22Rv1 (cell line): ENCODE data around the gene OSBPL3.
"Not testable (repeated sequence)": the region's sequence is repeated elsewhere in the genome, so short reads cannot be mapped to it uniquely, and the experiment has no call there.

ENCODE experiments used
- H3K27ac ChIP-seq: fragments of 450-650 bp; 2 replicates; pipeline ENCODE4 v1.5.1; 2017
- CTCF ChIP-seq: fragments of 450-650 bp; IDR thresholded peaks from 2 replicates; pipeline ENCODE4 v1.5.1; 2017; ENCODE audit warnings: mild to moderate bottlenecking
- ZFX ChIP-seq: fragments of 450-650 bp; IDR thresholded peaks from 2 replicates; pipeline ENCODE4 v1.6.1; 2017; ENCODE audit warnings: antibody characterized with exemption, borderline replicate concordance

The OSBPL3 gene

GRCh38 chr7:24979863-24980533, at the start of gene OSBPL3:
TSS of gene OSBPL3 (minus strand) at chr7:24980178. CDS start at chr7:24892472, 87,706 bp downstream.
- H3K27ac ChIP-seq, result peak within 1 kb of the TSS; percentile 82
- TF ChIP-seq ZFX, result no peak
- TF ChIP-seq CTCF, result no peak

- no peak overlapping the region for H3K27ac ChIP-seq
- no peak for TF ChIP-seq ZFX
- no peak for TF ChIP-seq CTCF
Measured at GRCh38 chr7:25029075-25029474, 49.1 kb upstream of the OSBPL3 start.

GRCh38 chr7:25028370-25029021, 48.5 kb upstream of the OSBPL3 start:
- TF ChIP-seq ZFX (no peak), CTCF (no peak)
- H3K27ac ChIP-seq, result no peak overlapping the region

- no peak overlapping the region for H3K27ac ChIP-seq
- TF ChIP-seq CTCF, result no peak
- no peak for TF ChIP-seq ZFX
Measured at GRCh38 chr7:25026156-25026555, 46.2 kb upstream of the OSBPL3 start.

- TF ChIP-seq CTCF (no peak), ZFX (no peak)
- no peak overlapping the region for H3K27ac ChIP-seq
Measured at GRCh38 chr7:25025218-25025671, 45.3 kb upstream of the OSBPL3 start.

- no peak overlapping the region for H3K27ac ChIP-seq
- TF ChIP-seq CTCF (no peak), ZFX (no peak)
Measured at GRCh38 chr7:25024066-25024465, 44.1 kb upstream of the OSBPL3 start.

GRCh38 chr7:25017671-25018070, 37.7 kb upstream of the OSBPL3 start:
- H3K27ac ChIP-seq, result not testable (repeated sequence)
